Globus pallidus (tissue), 1 donor: ENCODE data around the gene UCHL1.
A peak's percentile ranks its signal among the peaks of the same experiment; 100 is the strongest.

ENCODE experiments used
- DNase-seq: peaks from one replicate; pipeline ENCODE4 v3.0.0-alpha.2; 2015; ENCODE audit warnings: low spot score

Gene UCHL1

DNA sequence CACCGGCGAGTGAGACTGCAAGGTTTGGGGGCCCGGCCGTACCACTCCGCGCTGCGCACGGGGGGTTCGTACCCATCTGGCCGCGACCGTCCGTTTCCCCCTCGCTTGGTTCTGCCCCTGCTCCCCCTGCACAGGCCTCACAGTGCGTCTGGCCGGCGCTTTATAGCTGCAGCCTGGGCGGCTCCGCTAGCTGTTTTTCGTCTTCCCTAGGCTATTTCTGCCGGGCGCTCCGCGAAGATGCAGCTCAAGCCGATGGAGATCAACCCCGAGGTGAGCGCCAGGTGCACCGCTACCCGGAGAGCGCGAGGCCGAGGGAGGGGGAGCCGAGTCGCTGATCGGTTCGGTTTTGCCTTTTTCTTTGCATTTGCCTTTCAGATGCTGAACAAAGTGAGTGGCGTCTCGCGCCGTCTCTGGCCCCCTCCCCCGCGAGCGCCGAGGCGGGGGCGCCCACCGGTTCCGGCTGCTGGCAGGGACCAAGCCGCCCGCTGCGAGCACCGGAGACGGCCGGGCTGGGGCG lies at the start of gene UCHL1:
Gene UCHL1, plus strand, starts transcription at position 189 of the 517 bp plus-strand sequence. Its CDS starts 49 bp downstream, at position 238.
- peak; percentile 46 for DNase-seq

GRCh38 chr4:41207291-41207831 lies 49.4 kb upstream of the UCHL1 start:
- no peak for DNase-seq

DNA sequence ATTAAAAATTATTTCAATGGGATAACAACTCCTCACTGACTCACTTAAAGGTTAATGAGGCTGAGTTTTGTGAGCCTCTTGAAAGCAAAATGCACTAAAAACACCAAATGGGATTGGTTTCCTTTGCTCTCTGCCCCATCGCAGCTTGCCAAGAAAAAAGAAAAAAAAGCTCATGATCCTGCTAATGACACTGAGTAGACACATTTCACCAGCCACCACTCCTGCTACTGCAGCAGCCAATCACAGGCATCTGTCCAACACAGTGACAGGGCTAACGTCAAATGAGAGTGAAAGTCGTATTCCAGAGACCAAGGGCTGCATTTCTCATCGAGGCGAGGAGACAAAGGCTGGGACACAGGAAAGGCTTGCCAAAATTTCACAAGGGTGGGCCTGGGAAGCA lies 47.5 kb upstream of the UCHL1 start:
- no peak for DNase-seq

DNA sequence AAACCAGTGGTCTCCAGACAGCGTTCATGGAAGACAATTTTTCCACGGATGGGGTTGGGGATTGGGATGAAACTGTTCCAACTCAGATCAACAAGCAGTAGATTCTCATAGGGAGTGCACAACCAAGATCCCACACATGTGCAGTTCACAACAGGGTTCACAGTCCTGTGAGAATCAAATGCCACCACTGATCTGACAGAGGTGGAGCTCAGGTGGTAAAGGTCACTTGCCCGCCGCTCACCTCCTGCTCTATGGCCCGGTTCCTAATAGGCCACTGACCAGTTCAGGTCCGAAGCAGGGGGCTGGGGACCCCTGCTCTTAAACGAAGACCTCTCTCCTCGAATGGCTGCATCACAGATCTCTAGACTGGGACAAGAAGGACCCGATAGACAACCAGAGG lies 46.8 kb upstream of the UCHL1 start:
- DNase-seq: no peak

DNA sequence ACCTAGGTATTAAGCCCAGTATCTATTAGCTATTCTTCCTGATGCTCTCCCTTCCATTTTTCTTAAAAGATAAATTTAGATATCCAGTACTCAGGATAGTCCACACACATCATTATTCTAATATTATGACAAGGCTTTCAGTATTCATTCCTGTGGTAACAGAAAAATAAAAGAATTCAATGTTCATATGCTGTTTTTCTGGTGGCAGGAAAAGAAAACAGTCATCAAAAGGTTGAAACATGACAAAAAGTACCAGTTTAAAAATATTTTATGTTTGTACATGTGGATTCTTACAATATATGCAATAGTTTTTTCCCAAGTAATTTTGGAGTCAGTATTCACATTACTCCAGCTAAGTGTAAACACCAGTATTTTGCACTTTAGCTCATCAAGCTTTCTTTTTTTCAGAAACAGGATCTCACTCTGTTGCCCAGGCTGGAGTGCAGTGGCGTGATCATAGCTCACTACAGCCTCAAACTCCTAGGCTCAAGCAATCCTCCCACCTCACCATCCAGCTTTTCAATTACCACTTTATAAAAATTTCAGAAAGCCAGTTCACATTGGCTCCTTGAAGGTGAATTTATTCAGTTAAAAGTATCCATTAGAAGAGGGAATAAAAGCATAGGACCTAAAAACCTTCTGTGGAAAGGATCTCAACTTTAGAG lies 44.6 kb upstream of the UCHL1 start:
- no peak for DNase-seq

GRCh38 chr4:41212616-41213203 lies 44.0 kb upstream of the UCHL1 start:
- peak; percentile 80 for DNase-seq

DNA sequence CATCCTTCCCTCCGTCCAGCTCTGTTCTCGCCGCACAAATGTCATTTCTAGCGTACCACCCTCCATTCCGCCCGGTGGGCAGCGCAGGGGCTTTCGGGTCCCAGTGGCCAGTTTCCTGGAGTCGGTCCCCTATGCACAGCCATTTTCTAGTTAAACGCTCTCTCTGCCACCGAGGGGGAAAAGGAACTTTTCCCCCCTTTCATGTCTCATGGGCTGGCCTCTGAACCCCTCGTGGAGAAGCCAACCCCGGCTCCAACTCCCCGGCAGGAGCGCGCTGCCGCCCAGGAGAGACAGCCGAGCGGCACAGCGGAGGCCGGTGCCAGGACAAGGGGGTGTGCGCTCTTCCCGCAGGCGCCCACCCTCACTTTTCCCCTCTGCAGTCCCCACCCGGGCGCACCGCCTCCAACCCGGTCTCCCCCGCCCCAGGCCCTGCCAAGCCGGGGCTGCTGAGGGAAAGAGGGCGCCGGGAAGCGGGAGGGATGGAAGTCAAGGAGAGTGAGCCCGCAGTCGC lies 43.0 kb upstream of the UCHL1 start:
- DNase-seq: no peak

DNA sequence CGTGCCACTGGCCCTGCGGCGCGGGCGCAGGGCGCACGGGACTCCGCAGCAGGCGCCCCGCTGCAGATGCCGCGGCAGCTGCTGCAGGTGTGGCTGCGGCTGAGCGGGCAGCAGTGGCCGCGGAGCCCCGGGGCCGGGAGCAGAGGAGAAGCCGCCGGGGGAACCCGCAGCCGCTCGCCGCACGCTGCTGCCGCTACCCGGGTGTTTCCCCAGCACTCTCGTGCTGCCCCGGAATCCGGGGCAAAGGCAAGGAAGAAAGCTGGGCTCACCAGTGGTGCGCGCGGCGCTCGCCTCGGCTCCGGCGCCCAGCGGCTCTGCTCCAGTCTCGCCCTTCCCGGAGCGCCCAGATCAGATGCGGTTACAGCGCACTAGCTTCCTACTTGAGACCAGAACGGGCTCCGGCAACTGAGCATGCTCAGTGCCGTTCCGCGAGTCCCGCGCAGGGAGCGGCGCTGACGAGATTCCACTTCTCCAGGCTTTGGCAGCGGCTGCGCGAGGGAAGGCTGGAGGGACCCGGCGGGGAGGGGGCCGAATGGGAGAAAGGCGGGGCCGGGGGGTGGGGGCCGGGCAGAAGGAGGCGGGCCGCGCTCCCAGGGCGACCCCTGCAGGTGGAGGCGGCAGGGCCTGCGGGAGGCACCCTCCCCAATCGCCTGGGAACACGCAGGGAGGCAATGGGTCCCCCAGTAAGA lies 42.4 kb upstream of the UCHL1 start, which contains the start of gene APBB2:
Gene APBB2, minus strand, starts transcription at position 407 of the 689 bp plus-strand sequence. CDS start 181,288 bp downstream, outside the sequence.
- peak; percentile 96 for DNase-seq

GRCh38 chr4:41214825-41215146 lies 41.9 kb upstream of the UCHL1 start:
- DNase-seq: no peak

GRCh38 chr4:41215155-41215554 lies 41.6 kb upstream of the UCHL1 start:
- DNase-seq: no peak

DNA sequence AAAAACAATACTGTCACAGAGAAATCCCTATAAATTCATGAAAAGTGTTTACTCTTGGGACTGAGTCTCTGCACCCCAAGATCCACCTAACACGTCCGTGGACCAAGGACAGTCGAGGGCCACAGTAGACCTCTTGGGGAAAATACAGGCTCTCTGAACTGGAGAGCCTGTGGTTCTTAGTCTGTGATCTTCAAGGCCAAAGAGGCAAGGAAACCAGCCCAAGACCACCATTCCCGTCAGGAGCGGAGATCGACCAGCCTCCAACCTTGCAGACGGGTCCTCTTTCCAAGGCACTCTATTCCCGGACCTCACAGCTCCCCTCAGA lies 40.8 kb upstream of the UCHL1 start:
- DNase-seq: no peak

DNA sequence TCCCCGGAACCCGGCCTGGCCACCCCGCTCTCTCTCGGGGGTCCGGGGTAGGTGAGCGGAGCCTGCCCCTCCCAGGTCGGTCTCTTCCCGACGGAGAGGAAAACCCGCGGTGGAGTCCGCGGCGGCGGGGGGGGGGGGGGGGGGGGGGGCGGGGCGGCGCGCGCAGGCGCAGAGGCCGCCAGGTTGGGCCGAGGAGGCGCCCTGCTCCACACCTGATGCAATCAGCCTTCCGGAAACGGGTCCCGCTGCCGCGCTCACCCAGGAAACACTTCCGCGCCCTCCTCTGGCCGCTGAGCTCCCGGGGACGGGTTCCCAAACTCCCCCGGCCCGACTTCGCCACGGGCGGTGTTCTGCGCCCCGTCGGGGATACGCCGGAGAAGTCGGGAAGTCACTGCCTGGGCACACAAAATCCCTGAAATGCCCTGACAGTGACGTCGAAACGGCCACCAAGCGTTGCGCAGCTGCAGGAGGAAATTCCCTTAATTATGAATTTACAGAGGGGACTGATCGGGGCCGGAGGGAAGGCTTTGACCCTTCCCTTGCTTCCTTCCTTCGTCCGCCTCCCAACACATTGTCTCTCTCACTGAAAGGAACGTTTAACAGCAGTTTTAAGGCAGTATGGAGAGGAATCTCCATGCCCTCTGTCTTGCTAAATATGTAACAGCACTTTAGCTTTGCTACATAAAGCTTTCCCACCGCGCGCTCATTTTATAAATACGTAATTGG lies 40.3 kb upstream of the UCHL1 start:
- no peak for DNase-seq

DNA sequence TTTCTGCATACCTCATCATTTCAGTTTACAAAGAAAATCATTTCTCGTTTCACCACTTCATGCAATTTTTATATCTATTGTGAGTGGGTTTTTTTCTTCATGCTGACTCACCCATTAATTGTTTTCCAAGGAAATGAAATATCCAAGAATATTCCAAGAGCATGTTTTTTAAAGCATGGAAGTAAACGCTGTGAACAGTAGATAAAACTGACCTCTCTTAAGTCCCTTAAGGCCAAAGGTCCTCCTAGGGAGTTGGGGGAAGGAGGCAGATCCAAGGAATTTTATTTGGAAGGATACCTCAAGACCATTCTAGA lies 39.8 kb upstream of the UCHL1 start:
- DNase-seq: no peak

- no peak for DNase-seq
Observed at GRCh38 chr4:41217374-41217773, 39.4 kb upstream of the UCHL1 start.

GRCh38 chr4:41218703-41219102 lies 38.0 kb upstream of the UCHL1 start:
- no peak for DNase-seq

- no peak for DNase-seq
Observed at GRCh38 chr4:41219421-41219950, 37.2 kb upstream of the UCHL1 start.

DNA sequence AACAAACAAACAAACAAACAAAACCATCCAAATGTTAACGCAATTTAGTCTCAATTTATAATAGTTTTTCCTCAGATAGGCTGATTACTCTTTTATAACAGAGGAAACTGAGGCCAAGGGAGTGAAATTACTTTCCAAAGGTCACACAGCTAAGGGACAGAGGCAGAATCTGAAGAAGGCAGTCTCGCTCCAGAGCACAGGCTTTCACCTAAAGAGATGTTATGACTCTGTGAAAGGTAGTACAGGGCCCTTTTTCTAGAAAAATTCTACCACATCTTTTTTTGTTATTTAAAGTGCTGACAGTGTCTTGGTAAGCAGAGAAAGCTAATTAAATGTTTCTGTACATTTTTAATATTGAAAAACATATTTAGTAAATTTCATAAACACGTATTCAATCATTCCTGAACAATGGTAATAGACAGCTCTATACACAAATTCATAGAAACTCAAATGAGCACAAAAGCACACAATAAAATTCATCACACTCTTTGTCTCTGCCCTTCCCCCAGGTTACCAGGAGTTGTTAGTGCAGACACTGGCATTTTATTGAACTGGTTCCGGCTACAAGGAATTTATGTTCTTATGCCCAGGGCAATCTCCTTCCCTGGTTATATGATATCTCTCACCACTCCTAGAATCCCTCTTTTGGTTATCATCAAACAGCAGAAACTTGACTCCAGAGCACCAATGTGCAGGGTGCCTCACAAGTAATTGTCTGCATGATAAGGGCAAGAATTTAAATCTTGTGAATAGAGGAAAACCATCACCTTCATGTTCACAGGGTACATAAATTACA lies 34.7 kb upstream of the UCHL1 start:
- no peak for DNase-seq

DNA sequence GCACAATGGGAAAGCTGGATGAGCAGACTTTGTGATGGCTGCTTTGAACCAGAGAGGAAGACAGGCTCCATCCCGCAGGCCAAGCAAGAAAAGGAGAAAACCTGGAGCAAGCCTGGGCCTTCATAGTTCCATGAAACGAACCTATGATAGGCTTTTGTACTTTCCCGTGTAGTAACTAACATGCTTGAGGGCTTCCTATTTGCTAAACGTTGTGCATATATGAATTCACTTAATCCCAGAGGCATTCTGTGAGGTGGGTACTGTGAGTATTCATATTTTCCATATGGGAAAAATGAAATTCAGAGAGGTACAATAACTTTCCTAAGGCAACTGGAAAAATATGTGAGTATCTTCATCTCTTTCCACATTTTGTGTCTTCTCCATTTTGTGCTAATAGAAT lies 28.8 kb upstream of the UCHL1 start:
- no peak for DNase-seq

DNA sequence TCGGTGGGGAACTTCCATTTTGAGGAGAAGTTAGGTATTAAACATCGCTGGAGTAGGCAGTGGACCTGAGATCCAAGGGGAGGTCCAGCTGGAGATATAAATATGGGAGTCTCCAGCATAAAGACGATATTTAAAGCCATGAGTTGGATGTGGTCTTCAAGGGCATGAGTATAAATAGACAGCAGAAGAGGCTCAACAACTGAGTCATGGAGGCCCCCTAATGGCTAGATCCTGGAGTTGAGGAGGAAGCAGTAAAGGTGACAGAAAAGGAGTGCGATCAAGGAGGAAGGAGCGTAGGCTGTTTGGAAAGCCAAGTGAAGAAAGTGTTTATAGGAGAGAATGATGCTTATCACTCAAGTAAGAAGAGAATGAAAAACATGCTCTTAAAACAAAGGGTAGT lies 24.3 kb upstream of the UCHL1 start:
- DNase-seq: no peak

DNA sequence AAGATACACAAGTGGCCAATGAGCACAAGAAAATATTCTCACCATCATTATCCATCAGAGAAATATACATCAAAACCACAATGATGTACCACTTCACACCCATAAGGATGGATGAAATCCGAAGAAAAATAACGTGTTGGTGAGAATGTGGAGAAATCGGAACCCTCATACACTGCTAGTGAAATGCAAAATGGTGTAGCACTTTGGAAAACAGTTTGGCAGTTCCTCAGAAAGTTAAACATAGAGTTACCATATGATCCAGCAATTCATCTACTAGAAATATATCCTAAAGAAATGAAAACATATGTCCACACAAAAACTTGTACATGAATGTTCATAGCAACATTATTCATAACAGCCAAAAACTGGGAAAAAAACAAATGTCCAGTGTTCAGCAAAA lies 23.9 kb upstream of the UCHL1 start:
- DNase-seq: no peak

GRCh38 chr4:41236032-41236431 lies 20.7 kb upstream of the UCHL1 start:
- no peak for DNase-seq
